HepG2 (cell line): ENCODE results near the gene CRTAC1.

Source experiments
- ATF6 ChIP-seq: sonication (generic); formaldehyde crosslinking; conservative IDR thresholded peaks from 2 replicates; pipeline ENCODE4 v1.4.0; 2020; ENCODE audit warnings: missing genetic modification reagents
- CHD2 ChIP-seq: IDR thresholded peaks from 2 replicates; pipeline ENCODE4 v1.6.1; 2011; ENCODE audit warnings: low read depth, low read length, improper control_type of control experiment
- MYC ChIP-seq: sonication (generic); formaldehyde crosslinking; IDR thresholded peaks from 2 replicates; pipeline ENCODE4 v1.9.0; 2021; ENCODE audit warnings: missing genetic modification reagents, borderline replicate concordance
- PHF20 ChIP-seq: sonication (generic); formaldehyde crosslinking; IDR thresholded peaks from 2 replicates; pipeline ENCODE4 v1.5.0; 2020; ENCODE audit warnings: mild to moderate bottlenecking, missing genetic modification reagents
- REXO4 ChIP-seq: sonication (generic); formaldehyde crosslinking; IDR thresholded peaks from 2 replicates; pipeline ENCODE4 v1.8.0; 2022; ENCODE audit warnings: missing genetic modification reagents, mild to moderate bottlenecking, borderline replicate concordance
- SETDB1 ChIP-seq: sonication (generic); formaldehyde crosslinking; IDR thresholded peaks from 2 replicates; pipeline ENCODE4 v1.5.1; 2020; ENCODE audit warnings: missing genetic modification reagents, mild to moderate bottlenecking, borderline replicate concordance
- TARDBP ChIP-seq: sonication (generic); formaldehyde crosslinking; IDR thresholded peaks from 2 replicates; pipeline ENCODE4 v1.8.0; 2022; ENCODE audit warnings: mild to moderate bottlenecking, missing genetic modification reagents
- TIGD3 ChIP-seq: sonication (generic); formaldehyde crosslinking; IDR thresholded peaks from 2 replicates; pipeline ENCODE4 v1.5.1; 2020; ENCODE audit warnings: mild to moderate bottlenecking, missing genetic modification reagents, borderline replicate concordance
- TF ChIP-seq, protein P1 (sequence below): sonication (generic); formaldehyde crosslinking; IDR thresholded peaks from 2 replicates; pipeline ENCODE4 v1.4.0; 2020; ENCODE audit warnings: mild to moderate bottlenecking, missing genetic modification reagents
- TF ChIP-seq, protein P2 (sequence below), 2 experiments: sonication (generic) in 1 of 2; formaldehyde crosslinking in 1 of 2; IDR thresholded peaks; 2 replicates each; pipeline versions ENCODE4 v1.4.0 to v1.6.1; 2016 to 2020; ENCODE audit warnings: borderline replicate concordance in 1 of 2, low read depth in 1 of 2, mild to moderate bottlenecking in 1 of 2, missing genetic modification reagents in 1 of 2
- TF ChIP-seq, protein P3 (sequence below): sonication (generic); formaldehyde crosslinking; IDR thresholded peaks from 2 replicates; pipeline ENCODE4 v1.5.0; 2020; ENCODE audit warnings: mild to moderate bottlenecking, missing genetic modification reagents, moderate library complexity

DNA sequence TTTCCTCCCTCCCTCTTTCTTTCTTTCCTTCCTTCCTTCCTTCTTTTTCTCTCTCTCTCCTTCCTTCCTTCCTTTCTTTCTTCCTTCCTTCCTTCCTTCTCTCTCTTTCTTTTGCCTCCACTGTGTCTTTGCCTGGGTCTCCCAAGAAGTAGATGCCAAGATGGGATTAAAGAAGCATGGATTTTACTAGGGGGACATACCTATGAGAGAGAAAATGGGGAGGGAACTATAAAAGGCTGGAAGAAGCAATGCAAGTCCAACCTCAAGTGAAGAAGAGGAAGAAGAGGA, 33.3 kb upstream of the CRTAC1 start:
- TF ChIP-seq TARDBP (CRISPR knock-in tag) (no peak), REXO4 (CRISPR knock-in tag) (no peak), MYC (CRISPR knock-in tag) (no peak), TIGD3 (CRISPR knock-in tag) (no peak), ATF6 (CRISPR knock-in tag) (no peak), SETDB1 (CRISPR knock-in tag) (no peak), CHD2 (no peak), PHF20 (no peak)
- TF ChIP-seq, protein P1, sequence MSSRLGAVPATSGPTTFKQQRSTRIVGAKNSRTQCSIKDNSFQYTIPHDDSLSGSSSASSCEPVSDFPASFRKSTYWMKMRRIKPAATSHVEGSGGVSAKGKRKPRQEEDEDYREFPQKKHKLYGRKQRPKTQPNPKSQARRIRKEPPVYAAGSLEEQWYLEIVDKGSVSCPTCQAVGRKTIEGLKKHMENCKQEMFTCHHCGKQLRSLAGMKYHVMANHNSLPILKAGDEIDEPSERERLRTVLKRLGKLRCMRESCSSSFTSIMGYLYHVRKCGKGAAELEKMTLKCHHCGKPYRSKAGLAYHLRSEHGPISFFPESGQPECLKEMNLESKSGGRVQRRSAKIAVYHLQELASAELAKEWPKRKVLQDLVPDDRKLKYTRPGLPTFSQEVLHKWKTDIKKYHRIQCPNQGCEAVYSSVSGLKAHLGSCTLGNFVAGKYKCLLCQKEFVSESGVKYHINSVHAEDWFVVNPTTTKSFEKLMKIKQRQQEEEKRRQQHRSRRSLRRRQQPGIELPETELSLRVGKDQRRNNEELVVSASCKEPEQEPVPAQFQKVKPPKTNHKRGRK: no peak
- TF ChIP-seq, protein P2, sequence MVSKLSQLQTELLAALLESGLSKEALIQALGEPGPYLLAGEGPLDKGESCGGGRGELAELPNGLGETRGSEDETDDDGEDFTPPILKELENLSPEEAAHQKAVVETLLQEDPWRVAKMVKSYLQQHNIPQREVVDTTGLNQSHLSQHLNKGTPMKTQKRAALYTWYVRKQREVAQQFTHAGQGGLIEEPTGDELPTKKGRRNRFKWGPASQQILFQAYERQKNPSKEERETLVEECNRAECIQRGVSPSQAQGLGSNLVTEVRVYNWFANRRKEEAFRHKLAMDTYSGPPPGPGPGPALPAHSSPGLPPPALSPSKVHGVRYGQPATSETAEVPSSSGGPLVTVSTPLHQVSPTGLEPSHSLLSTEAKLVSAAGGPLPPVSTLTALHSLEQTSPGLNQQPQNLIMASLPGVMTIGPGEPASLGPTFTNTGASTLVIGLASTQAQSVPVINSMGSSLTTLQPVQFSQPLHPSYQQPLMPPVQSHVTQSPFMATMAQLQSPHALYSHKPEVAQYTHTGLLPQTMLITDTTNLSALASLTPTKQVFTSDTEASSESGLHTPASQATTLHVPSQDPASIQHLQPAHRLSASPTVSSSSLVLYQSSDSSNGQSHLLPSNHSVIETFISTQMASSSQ (IDR thresholded peaks at IDR 0.05; ENCODE audit: low read depth): no peak
- TF ChIP-seq, protein P2 (CRISPR knock-in tag; IDR thresholded peaks at IDR 0.05; ENCODE audit: borderline replicate concordance): no peak
- TF ChIP-seq, protein P3, sequence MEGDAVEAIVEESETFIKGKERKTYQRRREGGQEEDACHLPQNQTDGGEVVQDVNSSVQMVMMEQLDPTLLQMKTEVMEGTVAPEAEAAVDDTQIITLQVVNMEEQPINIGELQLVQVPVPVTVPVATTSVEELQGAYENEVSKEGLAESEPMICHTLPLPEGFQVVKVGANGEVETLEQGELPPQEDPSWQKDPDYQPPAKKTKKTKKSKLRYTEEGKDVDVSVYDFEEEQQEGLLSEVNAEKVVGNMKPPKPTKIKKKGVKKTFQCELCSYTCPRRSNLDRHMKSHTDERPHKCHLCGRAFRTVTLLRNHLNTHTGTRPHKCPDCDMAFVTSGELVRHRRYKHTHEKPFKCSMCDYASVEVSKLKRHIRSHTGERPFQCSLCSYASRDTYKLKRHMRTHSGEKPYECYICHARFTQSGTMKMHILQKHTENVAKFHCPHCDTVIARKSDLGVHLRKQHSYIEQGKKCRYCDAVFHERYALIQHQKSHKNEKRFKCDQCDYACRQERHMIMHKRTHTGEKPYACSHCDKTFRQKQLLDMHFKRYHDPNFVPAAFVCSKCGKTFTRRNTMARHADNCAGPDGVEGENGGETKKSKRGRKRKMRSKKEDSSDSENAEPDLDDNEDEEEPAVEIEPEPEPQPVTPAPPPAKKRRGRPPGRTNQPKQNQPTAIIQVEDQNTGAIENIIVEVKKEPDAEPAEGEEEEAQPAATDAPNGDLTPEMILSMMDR (CRISPR knock-in tag): no peak
